Choroid plexus epithelial cell (primary cell): Measurements from ENCODE around the gene ZSCAN25.

Experiments used
- DNase-seq: peaks from one replicate; pipeline ENCODE4 v3.0.0-alpha.2; 2010; ENCODE audit warnings: low read depth
- H3K4me3 ChIP-seq: 2 replicates; pipeline ENCODE4 v1.5.1; 2011; ENCODE audit warnings: low read depth, mild to moderate bottlenecking, control low read depth, low read length, moderate library complexity
- TF ChIP-seq, protein P1 (sequence below): conservative IDR thresholded peaks from 2 replicates; pipeline ENCODE4 v1.5.1; 2011; ENCODE audit warnings: low read depth, mild to moderate bottlenecking, control low read depth, inconsistent platforms, low read length, moderate library complexity

Gene ZSCAN25

GRCh38 chr7:99666013-99666395 is 49.3 kb downstream of the ZSCAN25 start:
- no peak overlapping the region for H3K4me3 ChIP-seq
- TF ChIP-seq, protein P1, sequence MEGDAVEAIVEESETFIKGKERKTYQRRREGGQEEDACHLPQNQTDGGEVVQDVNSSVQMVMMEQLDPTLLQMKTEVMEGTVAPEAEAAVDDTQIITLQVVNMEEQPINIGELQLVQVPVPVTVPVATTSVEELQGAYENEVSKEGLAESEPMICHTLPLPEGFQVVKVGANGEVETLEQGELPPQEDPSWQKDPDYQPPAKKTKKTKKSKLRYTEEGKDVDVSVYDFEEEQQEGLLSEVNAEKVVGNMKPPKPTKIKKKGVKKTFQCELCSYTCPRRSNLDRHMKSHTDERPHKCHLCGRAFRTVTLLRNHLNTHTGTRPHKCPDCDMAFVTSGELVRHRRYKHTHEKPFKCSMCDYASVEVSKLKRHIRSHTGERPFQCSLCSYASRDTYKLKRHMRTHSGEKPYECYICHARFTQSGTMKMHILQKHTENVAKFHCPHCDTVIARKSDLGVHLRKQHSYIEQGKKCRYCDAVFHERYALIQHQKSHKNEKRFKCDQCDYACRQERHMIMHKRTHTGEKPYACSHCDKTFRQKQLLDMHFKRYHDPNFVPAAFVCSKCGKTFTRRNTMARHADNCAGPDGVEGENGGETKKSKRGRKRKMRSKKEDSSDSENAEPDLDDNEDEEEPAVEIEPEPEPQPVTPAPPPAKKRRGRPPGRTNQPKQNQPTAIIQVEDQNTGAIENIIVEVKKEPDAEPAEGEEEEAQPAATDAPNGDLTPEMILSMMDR, result no peak
- DNase-seq, result no peak

DNA sequence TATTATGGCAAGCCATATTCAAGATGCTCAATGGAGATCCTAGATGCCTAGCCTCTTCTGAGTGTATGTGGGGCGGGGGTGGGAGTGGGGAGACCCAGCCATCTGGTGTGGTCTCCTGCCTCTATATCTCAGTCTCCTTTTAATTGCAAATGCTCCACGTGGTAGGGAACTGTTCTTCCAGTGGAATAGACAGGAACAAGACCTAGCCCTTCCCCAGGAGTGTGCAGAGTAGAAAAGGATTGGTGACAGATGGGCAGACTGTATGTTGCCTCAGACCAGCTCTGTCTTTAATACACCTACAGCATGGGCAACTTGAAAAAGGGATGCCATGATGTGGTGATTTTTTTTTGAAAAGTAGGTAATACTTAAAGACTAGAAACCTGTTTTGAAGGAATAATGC is 50.4 kb downstream of the ZSCAN25 start:
- H3K4me3 ChIP-seq, result no peak overlapping the region
- TF ChIP-seq, protein P1, result no peak
- no peak for DNase-seq

DNA sequence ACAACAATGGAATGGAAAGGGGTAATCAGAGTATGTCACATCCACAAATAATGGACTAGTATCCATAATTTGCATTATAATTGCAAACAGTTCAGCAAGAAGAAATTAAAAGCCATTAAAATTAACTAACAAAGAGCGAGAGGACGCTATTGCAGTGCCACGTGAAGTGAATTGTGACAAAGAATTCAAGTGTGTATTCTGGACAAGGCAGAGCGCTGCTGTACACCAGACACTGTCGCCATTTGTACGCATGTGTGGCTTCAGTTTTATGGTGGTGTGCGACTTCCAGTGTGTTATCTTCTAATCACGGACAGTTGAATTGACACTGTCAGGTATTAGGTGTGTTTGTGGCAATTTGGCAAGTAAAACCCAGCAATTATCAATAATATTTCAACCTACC is 51.8 kb downstream of the ZSCAN25 start:
- H3K4me3 ChIP-seq, result no peak overlapping the region
- no peak for DNase-seq
- TF ChIP-seq, protein P1, result no peak

DNA sequence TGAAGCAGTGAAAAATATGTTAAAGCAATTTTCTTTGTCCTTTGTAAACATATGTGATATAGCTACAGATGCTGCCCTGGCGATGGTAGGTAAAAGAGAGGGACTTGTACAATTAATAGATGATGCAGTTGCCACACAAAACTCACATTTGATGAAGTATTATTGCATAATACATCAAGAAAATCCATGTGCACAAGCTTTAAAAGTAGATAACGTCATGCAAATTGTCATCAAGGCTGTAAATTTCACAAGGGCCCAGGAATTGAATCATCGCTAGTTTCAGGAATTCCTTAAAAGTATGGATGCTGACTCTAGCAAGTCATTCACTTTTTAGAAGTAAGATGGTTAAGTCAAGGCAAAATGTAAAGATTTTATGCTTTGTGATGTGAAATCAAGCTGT is 53.0 kb downstream of the ZSCAN25 start:
- no peak overlapping the region for H3K4me3 ChIP-seq
- TF ChIP-seq, protein P1, result no peak
- DNase-seq, result no peak

- DNase-seq, result no peak
- TF ChIP-seq, protein P1, result no peak
- no peak overlapping the region for H3K4me3 ChIP-seq
Observed at GRCh38 chr7:99672573-99672972, 55.8 kb downstream of the ZSCAN25 start.

DNA sequence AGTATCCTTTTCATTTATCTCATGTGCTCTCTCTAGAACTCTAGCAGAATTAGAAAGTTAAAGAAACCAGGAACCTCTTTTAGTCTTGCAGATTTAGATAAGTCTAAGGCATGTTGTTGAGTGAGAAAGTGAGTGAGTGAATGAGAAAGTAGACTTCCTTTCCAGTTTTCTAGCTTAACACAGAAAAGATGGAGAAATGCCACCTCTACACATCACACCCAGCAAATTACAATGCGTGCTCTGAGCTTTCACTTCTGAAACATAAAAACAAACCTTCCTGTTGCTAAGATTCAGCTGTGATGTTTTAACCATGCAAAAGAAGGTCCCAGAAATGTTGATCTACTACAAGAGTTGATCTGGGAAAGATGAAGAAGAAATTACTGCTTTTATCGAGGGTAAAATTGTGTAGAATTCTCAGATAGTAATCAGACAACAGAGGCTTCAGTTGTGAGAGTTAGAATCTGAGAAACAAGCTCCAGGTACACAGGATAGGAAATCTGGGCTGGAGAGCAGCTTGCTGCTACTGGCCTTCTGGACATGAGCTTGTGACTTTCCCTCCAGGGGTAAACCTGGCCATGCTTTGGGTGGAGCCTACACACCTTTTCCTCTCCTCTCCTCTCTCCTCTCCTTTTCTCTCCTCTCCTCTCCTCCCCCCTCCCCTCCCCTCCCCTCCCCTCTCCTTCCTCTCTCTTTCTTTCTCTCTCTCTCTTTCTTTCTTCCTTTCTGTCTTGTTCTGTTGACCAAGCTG is 58.4 kb downstream of the ZSCAN25 start:
- DNase-seq, result no peak
- TF ChIP-seq, protein P1, result no peak
- no peak overlapping the region for H3K4me3 ChIP-seq

DNA sequence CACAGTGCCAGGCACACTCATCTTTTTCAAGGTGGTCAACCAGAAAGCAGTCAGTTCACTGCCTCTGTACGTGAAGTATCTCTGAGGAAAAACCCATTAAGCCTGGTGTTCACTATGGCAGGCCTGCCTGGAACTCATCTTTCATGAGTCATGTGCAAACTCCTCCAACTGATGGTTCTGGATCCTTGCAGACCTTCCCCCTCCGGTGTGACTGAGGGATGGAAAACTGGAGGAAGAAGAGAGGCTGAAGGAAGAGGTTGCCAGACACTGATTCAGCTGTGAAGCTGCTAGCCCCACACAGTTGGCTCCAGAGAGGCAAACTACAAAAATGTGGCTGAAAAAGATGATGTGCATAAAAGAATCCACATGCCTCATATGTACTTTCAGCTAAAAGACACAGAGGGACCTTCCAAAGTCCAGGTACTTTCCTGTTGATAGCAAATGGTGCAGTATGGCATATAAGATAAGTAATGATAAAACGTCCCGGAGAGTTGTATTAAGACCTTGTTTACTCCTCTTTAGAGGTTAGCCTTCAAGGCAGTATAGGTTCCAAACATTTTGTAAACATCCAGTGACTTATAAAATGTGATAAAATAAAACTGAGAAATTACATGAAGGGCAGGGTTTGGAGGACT is 60.4 kb downstream of the ZSCAN25 start:
- DNase-seq, result no peak
- H3K4me3 ChIP-seq, result no peak overlapping the region
- TF ChIP-seq, protein P1, result no peak
